Kidney (tissue), 14 donors: ENCODE data around the gene ITPR1. TPM values are rescaled to one million over a fixed set of nuclear protein-coding genes. Genes with fewer than 3 reads are reported as not detected.

Source experiments
- DNase-seq, 5 donors: peaks; one replicate each; pipeline ENCODE4 v3.0.0-alpha.2; 2013 to 2020
- FAIRE-seq: peaks from 2 replicates; lab custom pipeline; 2012; peaks lifted over from hg19 to GRCh38; lab: Jason Lieb, UNC
- H3K27ac ChIP-seq, 2 donors: one replicate each; pipeline ENCODE4 v1.7.0; 2013; ENCODE audit warnings: low read depth in 2 of 2, low read length in 2 of 2, inconsistent platforms in 1 of 2
- H3K27me3 ChIP-seq: one replicate; pipeline ENCODE4 v1.7.1; 2013; ENCODE audit warnings: low read length, inconsistent platforms; ENCODE audit not compliant: control insufficient read depth, insufficient read depth
- H3K36me3 ChIP-seq, 3 donors: one replicate each; pipeline versions ENCODE4 v1.7.0 to v1.7.1; 2013; ENCODE audit warnings: low read length in 3 of 3, control low read depth in 1 of 3, inconsistent platforms in 1 of 3; ENCODE audit not compliant: insufficient read depth in 3 of 3, control insufficient read depth in 2 of 3
- H3K4me1 ChIP-seq, 3 donors: one replicate each; pipeline versions ENCODE4 v1.7.0 to v1.7.1; 2013; ENCODE audit warnings: low read length in 3 of 3, inconsistent platforms in 1 of 3, low read depth in 1 of 3; ENCODE audit not compliant: control insufficient read depth in 2 of 3, insufficient read depth in 2 of 3
- H3K4me3 ChIP-seq, 3 donors: one replicate each; pipeline versions ENCODE4 v1.7.0 to v1.8.1; 2013; ENCODE audit warnings: low read length in 3 of 3, control low read depth in 1 of 3, inconsistent platforms in 1 of 3
- H3K9ac ChIP-seq, 3 donors: one replicate each; pipeline versions ENCODE4 v1.7.0 to v1.7.1; 2013; ENCODE audit warnings: low read length in 3 of 3, control low read depth in 1 of 3, inconsistent platforms in 1 of 3
- H3K9me3 ChIP-seq, 3 donors: one replicate each; pipeline versions ENCODE4 v1.7.0 to v1.7.1; 2013; ENCODE audit warnings: low read length in 3 of 3, control low read depth in 1 of 3, inconsistent platforms in 1 of 3; ENCODE audit not compliant: control insufficient read depth in 2 of 3, insufficient read depth in 1 of 3
- CTCF ChIP-seq: IDR thresholded peaks from 3 replicates; pipeline ENCODE4 v1.5.1; 2012; ENCODE audit warnings: mild to moderate bottlenecking, moderate library complexity, borderline replicate concordance; ENCODE audit not compliant: insufficient read depth; ENCODE audit errors: extremely low read depth
- intact Hi-C: fragments of 100-400 bp; cut with DNase I; formaldehyde crosslinking; loops from one replicate; pipeline ENCODE4 v1.11.1; 2022
- polyA plus RNA-seq: library from polyadenylated mRNA; stranded (reverse); fragments of 350-450 nt; fragmentation: Illumina TruSeq; extraction: RNeasy Lipid Tissue Mini Kit (QIAGEN cat#74804); gene quantifications from one replicate; pipeline ENCODE4 v1.2.3, GENCODE V29; 2014; ENCODE audit warnings: low read depth, low replicate concordance; ENCODE audit not compliant: insufficient read depth
- total RNA-seq: library from RNA; stranded (reverse); fragmentation: NEBNext Ultra II Directional; extraction: Animal tissue kit (Norgen Biotek cat#: 25700); gene quantifications from one replicate; pipeline ENCODE4 v1.2.1, GENCODE V29; 2021
- donor health status: control.
- donor health status: control.
- donor health status: control.
- donor health status: control.
- donor health status: control.
- donor health status: DM: yes; HTN: yes; CAD: no.
- donor health status: Normal renal cell carcinoma (clear cell type).

Gene ITPR1
- total and polyA plus RNA-seq, 2 donors from 2014 or later: 30.2 to 81.2 TPM

- Histone ChIP-seq H3K9me3 (no peaks in the 10 kb centered on the region), H3K27ac (peak overlapping the region in 1 of 2 donors; percentile 3), H3K4me3 (no peak overlapping the region), H3K4me1 (peaks cover 7 to 18% (median 12%) of the 10 kb centered on the region in 3 donors), H3K27me3 (no peaks in the 10 kb centered on the region), H3K36me3 (peaks cover 0 to 7% (median 0%) of the 10 kb centered on the region in 3 donors), H3K9ac (no peak overlapping the region)
- intact Hi-C loops: no loop called here
- FAIRE-seq: no peak
- TF ChIP-seq CTCF: no peak
- DNase-seq: no peak
Observed at GRCh38 chr3:4507024-4507596, 14.0 kb downstream of the ITPR1 start.

GRCh38 chr3:4508048-4508981 is 15.2 kb downstream of the ITPR1 start:
- TF ChIP-seq CTCF: no peak
- Histone ChIP-seq H3K27ac (no peak overlapping the region), H3K9ac (no peak overlapping the region), H3K36me3 (peaks cover 0 to 7% (median 0%) of the 10 kb centered on the region in 3 donors), H3K9me3 (no peaks in the 10 kb centered on the region), H3K4me3 (no peak overlapping the region), H3K27me3 (no peaks in the 10 kb centered on the region), H3K4me1 (peaks cover 7 to 18% (median 18%) of the 10 kb centered on the region in 3 donors)
- FAIRE-seq (no peak), DNase-seq (peak in 4 of 5 donors; percentile 71 to 90 (median 86))
- intact Hi-C loops: no loop called here

- H3K9ac ChIP-seq: no peak overlapping the region
- H3K4me1 ChIP-seq: peaks cover 7 to 19% (median 18%) of the 10 kb centered on the region in 3 donors
- H3K9me3 ChIP-seq: no peaks in the 10 kb centered on the region
- TF ChIP-seq CTCF: no peak
- DNase-seq (no peak), FAIRE-seq (no peak)
- no peak overlapping the region for H3K4me3 ChIP-seq
- no peaks in the 10 kb centered on the region for H3K27me3 ChIP-seq
- no peak overlapping the region for H3K27ac ChIP-seq
- intact Hi-C loops: no loop called here
- H3K36me3 ChIP-seq: peaks cover 0 to 7% (median 0%) of the 10 kb centered on the region in 3 donors
Observed at GRCh38 chr3:4509043-4509442, 15.9 kb downstream of the ITPR1 start.
